ENCODE results near the gene NEO1.

NEO1 gene

DNA sequence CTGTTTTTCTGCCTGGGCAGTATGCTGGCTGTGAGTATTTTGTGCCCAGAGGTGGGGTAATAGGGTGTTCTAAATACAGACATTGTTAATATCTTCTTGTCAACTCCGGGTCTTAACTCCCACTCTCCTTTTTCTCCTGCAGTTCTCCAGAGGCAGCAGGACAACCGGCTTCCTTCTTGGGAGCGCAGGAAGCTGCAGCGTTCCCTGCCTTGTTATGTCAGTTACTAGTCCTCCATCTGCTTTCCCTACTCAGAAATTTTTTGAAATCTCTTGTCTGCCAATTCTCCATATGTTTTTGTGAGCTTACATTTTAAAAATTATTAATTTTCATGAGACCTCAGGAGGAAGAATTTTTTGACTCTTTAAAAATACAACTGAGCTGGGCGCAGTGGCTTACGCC is 67.2 kb downstream of the NEO1 start:
- no peaks in the 10 kb centered on the region for H3K4me1 Mint-ChIP-seq (ENCODE audit: low read depth)

DNA sequence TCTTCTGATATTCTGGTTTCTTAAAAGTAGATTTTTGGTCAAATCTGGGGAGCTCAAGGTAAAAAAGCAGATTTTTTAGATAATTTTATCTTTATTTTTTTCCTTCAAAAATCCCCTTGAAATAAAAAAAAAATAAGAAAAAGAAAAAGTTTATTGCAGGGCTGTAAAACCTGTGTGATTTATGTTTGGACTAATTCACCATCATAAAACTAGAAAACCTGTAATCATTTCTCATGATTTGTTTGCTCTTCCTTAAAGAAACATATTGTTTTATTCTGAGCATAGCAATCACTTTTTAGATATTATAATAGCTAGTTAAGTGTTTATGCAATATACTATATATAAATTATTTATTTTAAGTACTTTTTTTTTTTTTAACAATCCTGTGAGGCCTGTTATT is 68.0 kb downstream of the NEO1 start:
- peaks cover 3% of the 10 kb centered on the region for H3K27me3 Mint-ChIP-seq (ENCODE audit: low read depth)
- DNase-seq (ENCODE audit: low spot score), result no peak
- H3K27ac Mint-ChIP-seq, result no peak overlapping the region
- no peaks in the 10 kb centered on the region for H3K9me3 Mint-ChIP-seq
- no peaks in the 10 kb centered on the region for H3K36me3 Mint-ChIP-seq (ENCODE audit: low read depth)
- no peak overlapping the region for H3K4me3 Mint-ChIP-seq
- no peaks in the 10 kb centered on the region for H3K4me1 Mint-ChIP-seq (ENCODE audit: low read depth)

More for the DNA sequence above, 67.2 kb downstream of the NEO1 start:
- H3K4me3 Mint-ChIP-seq, result no peak overlapping the region
- no peak overlapping the region for H3K27ac Mint-ChIP-seq
- no peaks in the 10 kb centered on the region for H3K9me3 Mint-ChIP-seq
- no peak for DNase-seq (ENCODE audit: low spot score)
- H3K27me3 Mint-ChIP-seq (ENCODE audit: low read depth), result peaks cover 3% of the 10 kb centered on the region
- no peaks in the 10 kb centered on the region for H3K36me3 Mint-ChIP-seq (ENCODE audit: low read depth)

- peaks cover 2% of the 10 kb centered on the region for H3K4me1 Mint-ChIP-seq (ENCODE audit: low read depth)
- H3K27me3 Mint-ChIP-seq (ENCODE audit: low read depth), result no peaks in the 10 kb centered on the region
- no peaks in the 10 kb centered on the region for H3K9me3 Mint-ChIP-seq
- no peak overlapping the region for H3K27ac Mint-ChIP-seq
- H3K4me3 Mint-ChIP-seq, result no peak overlapping the region
- DNase-seq (ENCODE audit: low spot score), result no peak
- H3K36me3 Mint-ChIP-seq (ENCODE audit: low read depth), result no peaks in the 10 kb centered on the region
Observed at GRCh38 chr15:73125219-73125618, 73.0 kb downstream of the NEO1 start.

DNA sequence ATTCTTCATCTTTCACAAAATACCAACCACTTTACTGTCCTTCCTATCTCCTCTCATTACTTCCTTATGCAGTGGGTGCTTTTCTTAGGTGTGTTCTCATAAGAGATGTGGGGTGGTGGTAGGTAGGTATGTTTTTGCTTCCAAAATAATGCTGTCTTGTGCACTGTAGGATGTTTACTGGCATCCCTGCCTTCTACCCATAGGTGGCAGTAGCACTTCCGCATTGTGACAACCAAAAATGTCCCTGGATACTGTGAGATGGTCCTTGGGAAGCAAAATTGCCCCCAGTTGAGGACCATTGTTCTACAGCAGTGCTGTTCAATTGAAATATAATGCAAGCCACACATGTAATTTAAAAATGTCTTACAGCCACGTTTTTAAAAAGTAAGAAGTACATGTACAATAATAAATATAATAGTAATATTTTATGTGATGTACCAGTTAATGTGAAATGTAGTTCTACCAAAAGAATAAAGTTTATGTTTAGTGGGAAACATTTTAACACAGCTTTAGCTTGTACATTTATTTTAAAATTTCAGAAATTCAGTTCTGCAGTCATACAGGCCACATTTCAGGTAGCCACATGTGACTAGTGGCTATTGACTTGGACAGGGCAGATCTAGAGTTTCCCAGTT is 75.2 kb downstream of the NEO1 start:
- Mint-ChIP-seq H3K4me1 (ENCODE audit: low read depth) (peaks cover 2% of the 10 kb centered on the region), H3K4me3 (no peak overlapping the region), H3K9me3 (no peaks in the 10 kb centered on the region), H3K27me3 (ENCODE audit: low read depth) (no peaks in the 10 kb centered on the region), H3K36me3 (ENCODE audit: low read depth) (no peaks in the 10 kb centered on the region), H3K27ac (no peak overlapping the region)
- no peak for DNase-seq (ENCODE audit: low spot score)

DNA sequence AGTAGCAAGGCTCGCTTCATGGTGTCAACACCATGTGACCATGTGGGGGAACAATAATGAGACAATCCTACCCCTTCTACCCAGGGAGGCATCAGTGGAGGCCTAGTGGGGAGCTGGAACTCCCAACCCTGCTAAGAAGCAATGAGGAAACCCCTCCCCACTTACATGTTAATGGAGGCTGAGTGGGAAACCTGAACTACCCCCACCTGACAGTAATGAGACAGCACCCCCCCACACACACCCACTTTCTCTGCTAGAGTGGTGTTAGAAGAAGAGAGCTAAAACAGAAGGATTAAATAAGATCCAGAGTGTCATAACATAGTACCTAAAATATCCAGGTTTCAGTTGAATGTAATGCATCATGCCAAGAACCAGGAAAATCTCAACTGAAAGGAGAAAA is 78.6 kb downstream of the NEO1 start:
- Mint-ChIP-seq H3K36me3 (ENCODE audit: low read depth) (no peaks in the 10 kb centered on the region), H3K27ac (no peak overlapping the region), H3K4me3 (no peak overlapping the region), H3K4me1 (ENCODE audit: low read depth) (peaks cover 2% of the 10 kb centered on the region), H3K9me3 (no peaks in the 10 kb centered on the region), H3K27me3 (ENCODE audit: low read depth) (no peaks in the 10 kb centered on the region)
- no peak for DNase-seq (ENCODE audit: low spot score)

DNA sequence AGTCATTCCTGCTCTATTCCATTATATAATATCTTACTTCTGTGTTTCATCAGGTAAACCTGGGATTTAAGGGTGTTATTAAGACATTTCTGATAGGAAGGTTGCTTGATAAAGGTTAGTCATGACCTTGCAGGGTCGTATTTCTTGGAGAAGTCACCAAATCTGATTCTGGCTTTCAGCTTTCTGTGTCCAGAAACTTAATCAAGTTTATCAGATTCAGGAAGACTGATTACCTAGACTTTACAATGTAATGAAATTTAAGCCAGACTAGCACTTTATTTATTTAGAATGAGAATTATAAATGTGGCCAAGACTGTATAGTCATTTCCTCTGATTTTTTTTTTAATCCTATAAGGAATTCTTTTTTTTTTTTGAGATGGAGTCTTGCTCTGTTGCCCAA is 81.9 kb downstream of the NEO1 start:
- Mint-ChIP-seq H3K9me3 (no peaks in the 10 kb centered on the region), H3K36me3 (ENCODE audit: low read depth) (no peaks in the 10 kb centered on the region), H3K4me3 (no peak overlapping the region), H3K4me1 (ENCODE audit: low read depth) (peaks cover 5% of the 10 kb centered on the region), H3K27ac (no peak overlapping the region), H3K27me3 (ENCODE audit: low read depth) (no peaks in the 10 kb centered on the region)
- no peak for DNase-seq (ENCODE audit: low spot score)

DNA sequence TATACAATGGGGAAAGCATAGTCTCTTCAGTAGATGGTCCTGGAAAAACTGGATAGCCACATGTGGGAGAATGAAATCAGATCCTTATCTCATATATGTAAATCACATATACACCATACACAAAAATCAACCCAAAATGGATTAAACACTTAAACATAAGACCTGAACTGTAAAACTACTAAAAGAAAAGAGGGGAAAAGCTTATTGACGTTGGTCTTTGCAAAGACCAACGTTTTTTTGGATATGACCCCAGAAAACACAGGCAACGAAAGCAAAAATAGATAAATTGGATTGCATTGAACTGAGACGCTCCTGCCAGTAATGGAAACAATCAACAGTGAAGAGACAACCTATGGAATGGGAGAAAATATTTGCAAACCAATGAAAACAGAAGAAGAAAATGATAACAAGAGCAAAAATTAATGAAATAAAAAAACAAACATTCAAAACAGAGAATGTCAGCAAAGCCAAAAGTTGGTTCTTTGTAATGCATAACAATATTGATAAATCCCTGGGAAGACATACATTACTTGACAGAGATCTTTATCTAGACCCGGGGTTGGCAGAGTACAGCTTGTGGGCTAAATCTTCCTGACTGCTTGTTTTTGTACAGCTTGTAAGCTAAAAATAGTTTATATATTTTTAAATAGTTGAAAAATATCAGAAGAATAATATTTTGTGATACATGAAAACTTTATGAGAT is 86.9 kb downstream of the NEO1 start:
- peak overlapping the region; percentile 0 for H3K4me3 Mint-ChIP-seq
- H3K27ac Mint-ChIP-seq, result no peak overlapping the region
- H3K36me3 Mint-ChIP-seq (ENCODE audit: low read depth), result peaks cover 10% of the 10 kb centered on the region

DNA sequence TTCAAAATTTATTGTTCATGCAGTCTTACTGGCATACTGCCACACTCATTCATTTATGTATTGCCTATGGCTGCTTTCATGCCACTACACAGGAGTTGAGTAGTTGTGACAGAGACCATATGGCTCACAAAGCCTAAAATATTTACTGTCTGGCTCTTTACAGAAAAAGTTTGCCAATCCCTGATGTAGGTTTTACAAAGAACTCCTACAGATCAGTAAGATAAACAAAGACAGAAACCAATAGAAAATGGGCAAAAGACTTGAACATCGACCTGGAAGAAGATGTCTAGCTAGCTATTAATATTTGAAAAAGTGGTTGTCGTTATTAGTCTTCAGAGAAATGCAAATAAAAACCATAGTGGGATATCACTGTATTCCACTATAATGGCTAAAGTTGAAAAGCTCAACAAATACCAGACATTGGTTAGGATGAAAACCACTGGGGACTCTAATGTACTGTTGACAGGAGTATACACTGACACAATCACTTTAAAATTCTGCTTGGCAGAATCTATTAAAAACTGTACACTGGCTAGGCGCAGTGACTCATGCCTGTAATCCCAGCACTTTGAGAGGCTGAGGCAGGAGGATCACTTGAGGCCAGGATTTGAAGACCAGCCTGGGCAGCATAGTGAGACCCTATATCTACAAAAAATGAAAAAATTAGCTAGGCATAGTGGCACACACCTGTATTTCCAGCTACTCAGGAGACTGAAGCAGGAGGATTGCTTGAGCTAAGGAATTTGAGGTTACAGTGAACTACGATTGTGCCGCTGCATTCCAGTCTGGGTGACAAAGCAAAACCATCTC is 87.7 kb downstream of the NEO1 start:
- Mint-ChIP-seq H3K36me3 (ENCODE audit: low read depth) (peaks cover 16% of the 10 kb centered on the region), H3K4me1 (ENCODE audit: low read depth) (peaks cover 42% of the 10 kb centered on the region), H3K4me3 (no peak overlapping the region), H3K27me3 (ENCODE audit: low read depth) (no peaks in the 10 kb centered on the region), H3K27ac (no peak overlapping the region), H3K9me3 (peaks cover 18% of the 10 kb centered on the region)
- DNase-seq (ENCODE audit: low spot score), result no peak

More for the DNA sequence above, 86.9 kb downstream of the NEO1 start:
- H3K27me3 Mint-ChIP-seq (ENCODE audit: low read depth), result no peaks in the 10 kb centered on the region
- H3K4me1 Mint-ChIP-seq (ENCODE audit: low read depth), result peaks cover 39% of the 10 kb centered on the region
- peaks cover 10% of the 10 kb centered on the region for H3K9me3 Mint-ChIP-seq
- no peak for DNase-seq (ENCODE audit: low spot score)

GRCh38 chr15:73141216-73141900 is 89.1 kb downstream of the NEO1 start:
- DNase-seq (ENCODE audit: low spot score), result no peak
- Mint-ChIP-seq H3K27ac (peak overlapping the region; percentile 82), H3K36me3 (ENCODE audit: low read depth) (peaks cover 16% of the 10 kb centered on the region), H3K27me3 (ENCODE audit: low read depth) (no peaks in the 10 kb centered on the region), H3K4me1 (ENCODE audit: low read depth) (peaks cover 42% of the 10 kb centered on the region), H3K9me3 (peaks cover 18% of the 10 kb centered on the region), H3K4me3 (peak overlapping the region; percentile 22)

DNA sequence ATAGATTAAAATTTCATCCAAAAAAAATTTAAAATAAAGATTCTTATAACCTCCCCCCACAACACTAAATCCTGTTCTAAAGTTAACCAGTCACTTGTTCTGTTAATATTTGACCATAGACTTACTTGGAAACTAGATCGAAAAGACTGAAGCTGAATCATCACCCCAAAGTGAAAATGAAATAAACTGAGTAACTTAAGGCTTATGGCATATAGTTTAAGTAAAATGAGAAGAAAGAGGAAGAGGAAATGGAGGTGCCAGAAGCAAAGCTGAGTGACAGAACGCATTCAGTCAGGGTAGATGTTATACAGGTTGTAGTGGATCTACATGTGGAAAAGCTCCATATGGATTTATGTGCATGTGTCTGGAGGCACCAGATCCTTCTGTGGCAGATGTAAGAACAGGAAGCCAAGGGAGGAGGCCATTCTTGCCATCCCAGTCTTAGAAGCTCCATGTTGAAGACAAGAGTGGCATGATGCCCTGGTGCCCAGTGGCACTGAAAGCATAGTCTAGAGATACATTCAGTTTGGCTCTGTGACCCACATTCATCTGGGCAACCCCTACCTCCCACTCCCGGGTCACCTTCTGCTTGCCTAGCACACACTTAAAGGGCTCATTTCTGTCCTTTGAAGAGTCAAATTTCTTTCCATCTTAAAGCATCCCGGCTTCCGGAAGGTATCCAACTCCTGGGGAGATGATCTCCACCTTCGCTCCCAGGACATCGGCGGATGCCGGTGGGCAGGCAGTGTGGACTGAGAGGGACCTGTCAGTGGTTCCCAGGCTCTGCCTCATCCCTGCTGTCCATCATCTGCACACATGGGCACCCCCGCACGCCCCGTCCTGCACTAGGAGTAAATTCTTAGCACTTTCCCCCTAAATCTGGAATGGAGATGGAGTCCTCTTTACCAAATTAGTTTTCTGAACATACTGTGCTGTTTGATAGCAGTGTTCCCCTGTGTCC is 90.8 kb downstream of the NEO1 start:
- Mint-ChIP-seq H3K27me3 (ENCODE audit: low read depth) (no peaks in the 10 kb centered on the region), H3K27ac (peak overlapping the region; percentile 84), H3K36me3 (ENCODE audit: low read depth) (peaks cover 16% of the 10 kb centered on the region), H3K4me1 (ENCODE audit: low read depth) (peaks cover 42% of the 10 kb centered on the region), H3K9me3 (peaks cover 18% of the 10 kb centered on the region), H3K4me3 (peak overlapping the region; percentile 56)
- no peak for DNase-seq (ENCODE audit: low spot score)

- peaks cover 18% of the 10 kb centered on the region for H3K9me3 Mint-ChIP-seq
- H3K27ac Mint-ChIP-seq, result peak overlapping the region; percentile 84
- no peak overlapping the region for H3K4me3 Mint-ChIP-seq
- peaks cover 41% of the 10 kb centered on the region for H3K4me1 Mint-ChIP-seq (ENCODE audit: low read depth)
- peaks cover 16% of the 10 kb centered on the region for H3K36me3 Mint-ChIP-seq (ENCODE audit: low read depth)
- no peak for DNase-seq (ENCODE audit: low spot score)
- H3K27me3 Mint-ChIP-seq (ENCODE audit: low read depth), result no peaks in the 10 kb centered on the region
Observed at GRCh38 chr15:73143763-73144155, 91.5 kb downstream of the NEO1 start.

- Mint-ChIP-seq H3K27ac (no peak overlapping the region), H3K9me3 (peaks cover 30% of the 10 kb centered on the region), H3K4me3 (no peak overlapping the region), H3K27me3 (ENCODE audit: low read depth) (no peaks in the 10 kb centered on the region), H3K36me3 (ENCODE audit: low read depth) (peaks cover 24% of the 10 kb centered on the region), H3K4me1 (ENCODE audit: low read depth) (peaks cover 24% of the 10 kb centered on the region)
- no peak for DNase-seq (ENCODE audit: low spot score)
Observed at GRCh38 chr15:73146419-73146818, 94.2 kb downstream of the NEO1 start.

DNA sequence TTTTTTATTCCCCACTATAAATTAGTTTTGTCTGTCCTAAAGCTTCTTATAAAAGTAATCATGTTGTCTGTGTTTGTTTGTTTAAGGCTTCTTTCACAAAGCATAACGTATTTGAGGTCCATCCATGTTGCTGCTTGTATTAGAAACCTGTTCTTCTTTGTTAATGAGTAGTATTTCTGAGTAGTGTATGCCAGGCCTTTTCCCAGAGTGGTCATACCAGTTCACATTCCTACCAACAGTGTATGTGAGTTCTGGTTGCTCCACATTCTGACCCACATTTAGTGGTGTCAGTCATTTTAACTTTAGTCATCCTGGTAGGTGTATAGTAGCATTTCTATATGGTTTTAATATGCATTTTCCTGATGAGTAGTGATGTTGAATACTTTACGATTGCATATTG is 98.6 kb downstream of the NEO1 start:
- DNase-seq (ENCODE audit: low spot score), result no peak
- no peak overlapping the region for H3K4me3 Mint-ChIP-seq
- H3K36me3 Mint-ChIP-seq (ENCODE audit: low read depth), result peaks cover 22% of the 10 kb centered on the region
- H3K27me3 Mint-ChIP-seq (ENCODE audit: low read depth), result no peaks in the 10 kb centered on the region
- peaks cover 42% of the 10 kb centered on the region for H3K9me3 Mint-ChIP-seq
- H3K27ac Mint-ChIP-seq, result no peak overlapping the region
- peaks cover 2% of the 10 kb centered on the region for H3K4me1 Mint-ChIP-seq (ENCODE audit: low read depth)

All from T-helper 2 cell treated with Interferon-gamma antibody and Interleukin-4, amounts not matched to agents 5 μg/mL and 100 μg/mL, for 36 hours (primary cell).